ENCODE results near the gene TEX22. TPM values are rescaled to one million over a fixed set of nuclear protein-coding genes. Genes with fewer than 3 reads are reported as not detected.

The TEX22 gene
- total RNA-seq, 4 donors from 2014 or later, result under 0.01 to 0.19 (median 0.17) TPM; not detected in 1

GRCh38 chr14:105366386-105367074 lies 31.8 kb upstream of the TEX22 start:
- Histone ChIP-seq H3K4me1 (peaks cover 6 to 23% (median 16%) of the 10 kb centered on the region in 4 donors), H3K36me3 (peaks cover 12 to 44% (median 36%) of the 10 kb centered on the region in 4 donors), H3K27ac (replicated peaks in 1 of 4) (no peak overlapping the region), H3K9me3 (no peaks in the 10 kb centered on the region), H3K4me3 (no peak overlapping the region), H3K27me3 (no peaks in the 10 kb centered on the region)
- intact Hi-C loops (cut with DNase I), result no loop called here
- TF ChIP-seq CTCF (IDR thresholded peaks at IDR 0.05) (no peak), POLR2A (IDR thresholded peaks at IDR 0.05; ENCODE audit: low read depth) (no peak), EP300 (IDR thresholded peaks at IDR 0.05) (no peak), POLR2AphosphoS5 (IDR thresholded peaks at IDR 0.05) (no peak)
- 94% methylated on average over 20 of the region's 23 CpGs for WGBS
- DNase-seq (ENCODE audit: extremely low spot score), result no peak

- Histone ChIP-seq H3K36me3 (peaks cover 12 to 47% (median 36%) of the 10 kb centered on the region in 4 donors), H3K27me3 (no peaks in the 10 kb centered on the region), H3K9me3 (no peaks in the 10 kb centered on the region), H3K4me3 (no peak overlapping the region), H3K27ac (replicated peaks in 1 of 4) (no peak overlapping the region), H3K4me1 (peaks cover 6 to 23% (median 16%) of the 10 kb centered on the region in 4 donors)
- no peak for DNase-seq (ENCODE audit: extremely low spot score)
- WGBS, result 78% methylated on average over 14 of the region's 34 CpGs
- TF ChIP-seq POLR2AphosphoS5 (IDR thresholded peaks at IDR 0.05) (no peak), CTCF (IDR thresholded peaks at IDR 0.05) (no peak), EP300 (IDR thresholded peaks at IDR 0.05) (no peak), POLR2A (IDR thresholded peaks at IDR 0.05; ENCODE audit: low read depth) (no peak)
- intact Hi-C loops (cut with DNase I), result no loop called here
Observed at GRCh38 chr14:105367116-105368031, 31.0 kb upstream of the TEX22 start.

- intact Hi-C loops (cut with DNase I), result no loop called here
- no peak for DNase-seq (ENCODE audit: extremely low spot score)
- Histone ChIP-seq H3K4me3 (no peak overlapping the region), H3K9me3 (no peaks in the 10 kb centered on the region), H3K4me1 (peaks cover 6 to 23% (median 16%) of the 10 kb centered on the region in 4 donors), H3K27me3 (no peaks in the 10 kb centered on the region), H3K27ac (replicated peaks in 1 of 4) (no peak overlapping the region), H3K36me3 (peaks cover 12 to 47% (median 36%) of the 10 kb centered on the region in 4 donors)
- TF ChIP-seq POLR2AphosphoS5 (IDR thresholded peaks at IDR 0.05), result no peak
- TF ChIP-seq EP300 (IDR thresholded peaks at IDR 0.05), result no peak
- TF ChIP-seq CTCF (IDR thresholded peaks at IDR 0.05), result no peak
- no peak for TF ChIP-seq POLR2A (IDR thresholded peaks at IDR 0.05; ENCODE audit: low read depth)
- WGBS, result 93% methylated on average over 18 of the region's 20 CpGs
Observed at GRCh38 chr14:105368032-105368417, 30.3 kb upstream of the TEX22 start.

DNA sequence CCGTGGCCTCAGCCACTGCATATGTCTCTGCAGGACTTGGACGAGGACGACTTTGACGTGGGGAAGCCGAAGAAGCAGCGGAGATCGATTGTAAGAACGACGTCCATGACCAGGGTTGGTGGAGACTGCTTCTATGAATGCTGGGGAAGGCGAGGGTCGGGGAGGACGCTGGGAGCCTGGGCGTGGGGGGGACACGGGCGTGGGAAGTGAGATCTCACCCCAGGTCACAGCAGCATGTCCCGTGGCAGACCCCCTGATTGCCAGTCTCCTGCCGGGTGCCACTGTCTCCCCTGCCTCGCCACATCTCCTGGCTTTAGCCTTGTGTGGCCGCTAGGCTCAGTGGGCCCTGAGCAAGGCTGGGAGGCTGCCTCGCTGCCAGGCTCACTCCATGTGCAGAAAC lies 29.9 kb upstream of the TEX22 start:
- Histone ChIP-seq H3K36me3 (peaks cover 12 to 50% (median 36%) of the 10 kb centered on the region in 4 donors), H3K4me3 (no peak overlapping the region), H3K27ac (replicated peaks in 1 of 4) (no peak overlapping the region), H3K27me3 (no peaks in the 10 kb centered on the region), H3K9me3 (no peaks in the 10 kb centered on the region), H3K4me1 (peaks cover 6 to 23% (median 16%) of the 10 kb centered on the region in 4 donors)
- intact Hi-C loops (cut with DNase I), result no loop called here
- TF ChIP-seq POLR2AphosphoS5 (IDR thresholded peaks at IDR 0.05), result no peak
- WGBS, result 91% methylated on average over 19 of the region's 20 CpGs
- DNase-seq (ENCODE audit: extremely low spot score), result no peak

All from esophagus muscularis mucosa (tissue), 4 donors.